Natural killer cell (primary cell): ENCODE results near the gene LHX3. TPM values are rescaled to one million over a fixed set of nuclear protein-coding genes. Genes with fewer than 3 reads are reported as not detected.

ENCODE experiments used
- ATAC-seq, 3 donors: fragments of 150-1000 bp in 2 of 3; fragments of 200-7000 bp in 1 of 3; cut with Tn5 transposase; 1 replicate in 1 of 3; 2 replicates in 2 of 3; pipeline ENCODE4 v1.10.0; 2021; ENCODE audit warnings: mild to moderate bottlenecking in 2 of 3, moderate library complexity in 2 of 3
- DNase-seq, 2 donors: peaks; one replicate each; pipeline versions ENCODE4 v3.0.0 to v3.0.0-alpha.2; 2013 to 2021; ENCODE audit warnings: mixed read lengths in 1 of 2
- H3K27ac ChIP-seq: one replicate; pipeline ENCODE4 v1.5.1; 2013; ENCODE audit warnings: mild to moderate bottlenecking, low read length
- H3K27me3 ChIP-seq: one replicate; pipeline ENCODE4 v1.6.1; 2013; ENCODE audit warnings: low read length; ENCODE audit not compliant: control insufficient read depth, insufficient read depth
- H3K36me3 ChIP-seq: one replicate; pipeline ENCODE4 v1.6.1; 2013; ENCODE audit warnings: low read length; ENCODE audit not compliant: control insufficient read depth, insufficient read depth
- H3K4me1 ChIP-seq: one replicate; pipeline ENCODE4 v1.6.1; 2013; ENCODE audit warnings: low read length; ENCODE audit not compliant: control insufficient read depth, insufficient read depth
- H3K4me3 ChIP-seq: one replicate; pipeline ENCODE4 v1.5.1; 2013; ENCODE audit warnings: low read length
- H3K9me3 ChIP-seq: one replicate; pipeline ENCODE4 v1.6.1; 2013; ENCODE audit warnings: low read length; ENCODE audit not compliant: control insufficient read depth, insufficient read depth
- H3K27ac Mint-ChIP-seq, 2 donors: one replicate each; pipeline ENCODE4 v1.8.0; 2022; ENCODE audit warnings: mild to moderate bottlenecking in 2 of 2, mixed read lengths in 2 of 2, moderate library complexity in 1 of 2
- H3K27me3 Mint-ChIP-seq, 2 donors: one replicate each; pipeline ENCODE4 v1.8.0; 2022; ENCODE audit warnings: low read depth in 2 of 2, mixed read lengths in 2 of 2
- H3K36me3 Mint-ChIP-seq: one replicate; pipeline ENCODE4 v1.8.0; 2022; ENCODE audit warnings: mixed read lengths
- H3K4me1 Mint-ChIP-seq, 2 donors: one replicate each; pipeline ENCODE4 v1.8.0; 2022; ENCODE audit warnings: mixed read lengths in 2 of 2
- H3K4me3 Mint-ChIP-seq: one replicate; pipeline ENCODE4 v1.8.0; 2022; ENCODE audit warnings: mild to moderate bottlenecking, moderate library complexity, mixed read lengths
- H3K9me3 Mint-ChIP-seq, 2 donors: one replicate each; pipeline ENCODE4 v1.8.0; 2022; ENCODE audit warnings: mixed read lengths in 2 of 2
- WGBS: methylation state at CpG from one replicate; pipeline ENCODE4 v1.1.7; 2013; ENCODE audit warnings: missing lambda C conversion rate; ENCODE audit not compliant: insufficient coverage; 5-methylcytosine and 5-hydroxymethylcytosine counted together
- intact Hi-C: fragments of 100-400 bp; cut with micrococcal nuclease; formaldehyde crosslinking; loops from one replicate; pipeline ENCODE4 v1.14.2; 2022
- total RNA-seq, 4 donors: library from RNA; stranded (reverse); fragments of 120-200 nt in 1 of 4; gene quantifications; one replicate each; pipeline versions ENCODE4 v1.2.3 to v1.2.4, GENCODE V29; 2013 to 2022
- TF ChIP-seq, protein P1 (sequence below): fragments of 200-600 bp; IDR thresholded peaks from one replicate; pipeline ENCODE4 v1.8.0; 2022; ENCODE audit warnings: antibody characterized with exemption

Gene LHX3
- total RNA-seq, 3 donors from 2014 or later (not counting 1 experiment from before 2014, with no cell fraction given), result 0.38 TPM; not detected in 2

DNA sequence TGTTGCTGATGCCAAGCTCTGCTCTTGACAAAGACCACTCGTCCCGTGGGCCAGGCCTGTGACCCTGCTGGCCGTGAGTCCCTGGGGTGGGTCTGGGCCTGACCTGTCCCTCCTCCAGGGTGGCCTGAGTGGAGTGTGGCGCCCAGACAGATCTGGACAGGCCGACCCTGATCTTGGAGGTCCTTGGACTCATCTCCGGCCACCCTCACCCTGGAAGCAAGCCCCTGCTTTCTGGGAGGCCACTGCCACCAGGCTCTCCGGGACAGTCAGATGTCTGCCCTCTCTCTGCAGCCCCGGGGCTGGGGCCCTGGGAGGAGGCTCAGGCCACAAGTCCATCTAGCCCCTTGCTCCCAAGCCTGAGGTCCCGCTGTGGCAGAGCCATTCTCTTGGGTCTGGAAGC, 55.1 kb downstream of the LHX3 start:
- no peaks in the 10 kb centered on the region for H3K27me3 Mint-ChIP-seq
- H3K4me1 Mint-ChIP-seq, result no peaks in the 10 kb centered on the region
- no peak overlapping the region for H3K4me3 Mint-ChIP-seq
- Histone ChIP-seq H3K27me3 (no peaks in the 10 kb centered on the region), H3K36me3 (no peaks in the 10 kb centered on the region), H3K27ac (no peak overlapping the region), H3K4me1 (no peaks in the 10 kb centered on the region), H3K9me3 (no peaks in the 10 kb centered on the region), H3K4me3 (no peak overlapping the region)
- intact Hi-C loops, result no loop called here
- TF ChIP-seq, protein P1, sequence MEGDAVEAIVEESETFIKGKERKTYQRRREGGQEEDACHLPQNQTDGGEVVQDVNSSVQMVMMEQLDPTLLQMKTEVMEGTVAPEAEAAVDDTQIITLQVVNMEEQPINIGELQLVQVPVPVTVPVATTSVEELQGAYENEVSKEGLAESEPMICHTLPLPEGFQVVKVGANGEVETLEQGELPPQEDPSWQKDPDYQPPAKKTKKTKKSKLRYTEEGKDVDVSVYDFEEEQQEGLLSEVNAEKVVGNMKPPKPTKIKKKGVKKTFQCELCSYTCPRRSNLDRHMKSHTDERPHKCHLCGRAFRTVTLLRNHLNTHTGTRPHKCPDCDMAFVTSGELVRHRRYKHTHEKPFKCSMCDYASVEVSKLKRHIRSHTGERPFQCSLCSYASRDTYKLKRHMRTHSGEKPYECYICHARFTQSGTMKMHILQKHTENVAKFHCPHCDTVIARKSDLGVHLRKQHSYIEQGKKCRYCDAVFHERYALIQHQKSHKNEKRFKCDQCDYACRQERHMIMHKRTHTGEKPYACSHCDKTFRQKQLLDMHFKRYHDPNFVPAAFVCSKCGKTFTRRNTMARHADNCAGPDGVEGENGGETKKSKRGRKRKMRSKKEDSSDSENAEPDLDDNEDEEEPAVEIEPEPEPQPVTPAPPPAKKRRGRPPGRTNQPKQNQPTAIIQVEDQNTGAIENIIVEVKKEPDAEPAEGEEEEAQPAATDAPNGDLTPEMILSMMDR, result no peak
- H3K9me3 Mint-ChIP-seq, result no peaks in the 10 kb centered on the region
- no peak overlapping the region for H3K27ac Mint-ChIP-seq
- no peak for DNase-seq
- no peak for ATAC-seq
- no peaks in the 10 kb centered on the region for H3K36me3 Mint-ChIP-seq
- 88% methylated on average over 9 of the region's 9 CpGs for WGBS

GRCh38 chr9:136149337-136149736, 55.6 kb downstream of the LHX3 start:
- intact Hi-C loops, result no loop called here
- Mint-ChIP-seq H3K4me1 (no peaks in the 10 kb centered on the region), H3K36me3 (no peaks in the 10 kb centered on the region), H3K9me3 (no peaks in the 10 kb centered on the region), H3K27ac (no peak overlapping the region), H3K27me3 (no peaks in the 10 kb centered on the region), H3K4me3 (no peak overlapping the region)
- WGBS, result 89% methylated on average over 12 of the region's 12 CpGs
- no peak for ATAC-seq
- DNase-seq, result no peak
- Histone ChIP-seq H3K4me1 (no peaks in the 10 kb centered on the region), H3K27ac (no peak overlapping the region), H3K4me3 (no peak overlapping the region), H3K27me3 (no peaks in the 10 kb centered on the region), H3K9me3 (no peaks in the 10 kb centered on the region), H3K36me3 (no peaks in the 10 kb centered on the region)
- TF ChIP-seq, protein P1, result no peak

DNA sequence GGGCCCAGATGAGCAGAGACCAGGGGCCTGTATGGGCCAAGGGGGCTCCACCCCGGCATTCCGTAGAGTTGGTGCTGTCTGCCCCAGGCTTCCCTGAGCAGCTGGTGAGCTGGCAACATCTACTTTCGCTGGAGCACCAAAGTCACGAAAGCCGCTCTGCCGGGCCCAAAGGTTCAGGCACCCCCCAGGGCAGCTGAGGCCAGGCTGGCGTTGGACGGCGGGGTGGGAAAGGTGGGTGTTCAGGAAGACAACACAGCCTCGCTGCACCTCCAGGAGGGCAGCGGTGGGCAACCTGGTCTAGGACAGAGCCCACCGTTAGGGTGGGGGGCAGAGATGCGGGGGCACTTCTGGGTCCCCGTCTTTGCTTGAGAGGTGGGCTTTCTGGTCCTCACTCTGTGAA, 56.2 kb downstream of the LHX3 start:
- Mint-ChIP-seq H3K4me1 (no peaks in the 10 kb centered on the region), H3K9me3 (no peaks in the 10 kb centered on the region), H3K36me3 (no peaks in the 10 kb centered on the region), H3K27ac (no peak overlapping the region), H3K27me3 (no peaks in the 10 kb centered on the region), H3K4me3 (no peak overlapping the region)
- DNase-seq (no peak), ATAC-seq (no peak)
- intact Hi-C loops, result no loop called here
- 90% methylated on average over 14 of the region's 14 CpGs for WGBS
- no peaks in the 10 kb centered on the region for H3K36me3 ChIP-seq
- H3K9me3 ChIP-seq, result no peaks in the 10 kb centered on the region
- no peaks in the 10 kb centered on the region for H3K4me1 ChIP-seq
- no peak overlapping the region for H3K4me3 ChIP-seq
- TF ChIP-seq, protein P1, result no peak
- H3K27me3 ChIP-seq, result no peaks in the 10 kb centered on the region
- H3K27ac ChIP-seq, result no peak overlapping the region

DNA sequence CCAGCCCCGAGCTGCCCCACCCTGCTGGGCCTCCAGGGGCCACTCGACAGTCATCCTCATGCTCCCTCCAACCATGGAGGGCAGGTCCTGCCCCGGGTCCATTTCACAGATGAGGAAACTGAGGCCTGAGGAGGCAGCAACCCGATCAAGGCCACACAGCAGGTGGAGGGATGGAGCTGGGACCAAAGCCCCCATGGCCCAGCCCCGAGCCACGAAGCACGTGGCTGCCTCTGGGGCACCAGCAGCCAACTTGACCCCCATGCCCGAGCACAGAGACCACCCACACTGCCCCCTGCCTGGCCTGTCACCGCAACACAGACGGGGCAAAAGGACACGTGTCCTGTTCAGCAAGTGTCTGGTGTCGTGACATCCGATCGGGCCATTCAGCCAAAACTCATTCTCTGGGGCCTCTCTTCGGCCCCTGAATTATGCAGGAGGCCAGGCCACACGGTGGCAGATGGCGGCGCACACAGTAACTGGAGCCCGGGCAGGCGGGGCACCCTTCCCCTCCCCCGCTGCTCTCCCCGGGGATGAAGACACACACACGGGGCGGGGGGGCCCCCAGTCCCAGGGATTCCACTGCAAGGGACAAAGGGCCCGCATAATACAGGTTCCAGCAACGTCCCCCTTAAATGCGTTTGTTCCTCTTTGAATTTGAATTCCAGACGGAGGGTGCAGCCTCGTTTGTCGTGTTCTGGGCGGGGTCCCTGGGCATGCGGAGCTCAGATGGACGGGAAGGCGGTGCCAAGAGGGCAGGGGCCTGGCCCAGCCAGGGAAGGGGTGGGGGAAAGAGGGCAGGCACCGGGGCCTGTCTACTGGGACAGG, 56.8 kb downstream of the LHX3 start:
- no peaks in the 10 kb centered on the region for H3K27me3 ChIP-seq
- TF ChIP-seq, protein P1, result no peak
- H3K9me3 Mint-ChIP-seq, result no peaks in the 10 kb centered on the region
- H3K4me1 ChIP-seq, result no peaks in the 10 kb centered on the region
- intact Hi-C loops, result no loop called here
- no peak overlapping the region for H3K27ac ChIP-seq
- no peak overlapping the region for H3K4me3 ChIP-seq
- H3K27ac Mint-ChIP-seq, result no peak overlapping the region
- no peaks in the 10 kb centered on the region for H3K27me3 Mint-ChIP-seq
- no peaks in the 10 kb centered on the region for H3K36me3 ChIP-seq
- no peak for ATAC-seq
- H3K4me3 Mint-ChIP-seq, result no peak overlapping the region
- 46% methylated on average over 35 of the region's 35 CpGs for WGBS
- no peak for DNase-seq
- no peaks in the 10 kb centered on the region for H3K36me3 Mint-ChIP-seq
- no peaks in the 10 kb centered on the region for H3K4me1 Mint-ChIP-seq
- no peaks in the 10 kb centered on the region for H3K9me3 ChIP-seq
